Measurements from ENCODE around the gene SLX1A.
"Not testable (repeated sequence)": the region's sequence is repeated elsewhere in the genome, so short reads cannot be mapped to it uniquely, and the experiment has no call there.

The SLX1A gene

DNA sequence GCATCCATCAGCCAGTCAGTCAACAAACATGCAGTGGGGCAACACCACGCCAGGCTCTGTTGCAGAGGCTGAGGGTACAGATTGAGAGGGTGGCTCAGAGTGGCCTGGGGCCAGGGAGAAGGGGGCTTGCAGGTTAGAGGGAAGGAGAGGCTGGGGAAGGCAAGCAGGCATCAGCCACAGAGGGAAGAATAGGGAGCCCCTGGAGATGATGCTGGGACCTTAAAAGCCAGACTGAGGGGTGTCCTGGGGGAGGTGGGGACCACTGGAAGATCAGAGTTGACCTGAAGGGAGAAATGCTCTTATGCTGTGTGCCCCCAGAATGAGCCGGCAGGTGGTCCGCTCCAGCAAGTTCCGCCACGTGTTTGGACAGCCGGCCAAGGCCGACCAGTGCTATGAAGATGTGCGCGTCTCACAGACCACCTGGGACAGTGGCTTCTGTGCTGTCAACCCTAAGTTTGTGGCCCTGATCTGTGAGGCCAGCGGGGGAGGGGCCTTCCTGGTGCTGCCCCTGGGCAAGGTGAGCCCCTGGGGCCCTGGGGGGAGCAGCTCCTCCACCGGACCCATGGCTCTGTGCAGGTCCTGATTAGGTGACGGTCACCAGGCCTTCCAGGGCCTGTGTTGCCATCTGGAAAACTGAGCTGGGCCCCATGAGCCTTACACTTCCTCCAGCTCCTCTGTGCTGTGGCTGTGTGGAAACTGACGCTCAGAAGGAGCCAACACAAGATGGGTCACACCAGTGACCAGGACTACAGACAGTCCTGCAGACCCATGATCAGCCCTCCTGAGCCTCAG, 8.6 kb upstream of the SLX1A start:
- DNase-seq: no peak

DNA sequence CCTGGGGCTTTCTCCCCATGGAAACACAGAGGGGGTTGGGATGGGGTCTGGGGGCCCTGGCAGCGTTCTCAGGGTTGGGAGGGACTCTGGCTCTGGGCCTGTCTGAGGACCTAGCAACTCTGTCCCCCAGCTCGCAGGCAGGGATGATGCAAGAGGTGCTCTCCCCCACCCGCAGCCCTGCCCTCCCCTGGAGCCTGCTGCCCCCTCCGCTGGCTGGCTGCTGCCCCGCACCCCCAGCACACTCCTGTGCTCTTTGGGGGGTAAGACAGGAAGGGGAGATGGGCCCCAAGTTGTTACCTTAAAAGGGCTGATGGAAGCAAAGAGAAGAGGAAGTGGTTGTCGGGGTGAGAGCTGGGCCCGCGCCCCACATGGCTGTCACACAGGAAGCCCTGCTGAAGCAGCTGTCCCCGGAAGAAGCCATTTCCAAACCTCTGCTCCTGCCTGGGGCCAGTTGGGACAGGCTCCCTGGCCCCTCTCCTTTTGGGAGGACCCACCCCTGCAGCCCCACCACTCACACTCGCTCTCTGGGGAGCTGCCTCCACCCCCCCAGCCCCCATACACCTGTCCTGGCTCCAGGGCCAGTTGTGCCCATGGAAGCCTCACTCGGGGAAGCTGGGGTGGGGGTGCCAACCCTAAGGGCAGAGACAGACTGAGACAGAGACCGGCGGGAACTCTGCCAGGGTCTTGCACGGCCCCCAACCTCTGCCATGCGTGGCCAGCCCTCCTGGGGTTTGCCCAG, 7.8 kb upstream of the SLX1A start:
- no peak for DNase-seq

DNA sequence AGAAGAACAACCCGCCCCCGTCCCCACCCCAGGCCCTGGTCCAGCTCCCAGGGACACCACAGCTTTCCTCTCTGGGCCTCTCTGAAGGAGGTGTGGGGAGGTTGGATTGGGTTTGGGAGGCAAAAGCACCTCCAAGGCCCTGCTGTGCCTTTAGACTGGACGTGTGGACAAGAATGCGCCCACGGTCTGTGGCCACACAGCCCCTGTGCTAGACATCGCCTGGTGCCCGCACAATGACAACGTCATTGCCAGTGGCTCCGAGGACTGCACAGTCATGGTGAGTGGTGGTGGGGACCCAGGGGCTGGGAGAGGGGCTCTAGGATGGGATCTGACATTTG, 7.3 kb upstream of the SLX1A start:
- no peak for DNase-seq

GRCh38 chr16:30186782-30187555, 6.7 kb upstream of the SLX1A start:
- peak; percentile 18 for DNase-seq

DNA sequence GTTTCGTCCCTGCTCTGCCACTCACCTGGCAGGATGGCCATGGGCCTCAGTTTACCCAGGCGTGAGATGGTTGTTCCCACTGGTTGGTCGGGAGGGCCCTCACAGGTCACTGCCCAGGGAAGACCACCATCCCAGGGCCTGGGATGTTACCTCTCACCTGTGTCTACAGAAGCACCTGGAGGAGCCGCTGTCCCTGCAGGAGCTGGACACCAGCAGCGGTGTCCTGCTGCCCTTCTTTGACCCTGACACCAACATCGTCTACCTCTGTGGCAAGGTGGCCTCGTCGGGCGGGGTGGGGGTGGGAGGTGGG, 6.2 kb upstream of the SLX1A start:
- DNase-seq: no peak

DNA sequence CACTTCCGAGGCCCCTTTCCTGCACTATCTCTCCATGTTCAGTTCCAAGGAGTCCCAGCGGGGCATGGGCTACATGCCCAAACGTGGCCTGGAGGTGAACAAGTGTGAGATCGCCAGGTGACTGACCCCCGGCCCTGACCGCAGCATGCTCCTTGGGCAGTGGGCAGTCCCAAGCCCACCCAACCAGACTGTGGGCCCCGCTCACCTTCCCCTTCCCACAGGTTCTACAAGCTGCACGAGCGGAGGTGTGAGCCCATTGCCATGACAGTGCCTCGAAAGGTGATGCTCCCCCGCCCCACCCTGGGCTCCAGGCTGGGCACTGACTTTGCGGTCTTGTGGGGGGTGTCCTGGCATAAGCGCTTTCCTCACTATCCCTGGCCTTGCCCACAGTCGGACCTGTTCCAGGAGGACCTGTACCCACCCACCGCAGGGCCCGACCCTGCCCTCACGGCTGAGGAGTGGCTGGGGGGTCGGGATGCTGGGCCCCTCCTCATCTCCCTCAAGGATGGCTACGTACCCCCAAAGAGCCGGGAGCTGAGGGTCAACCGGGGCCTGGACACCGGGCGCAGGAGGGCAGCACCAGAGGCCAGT, 5.6 kb upstream of the SLX1A start:
- no peak for DNase-seq

GRCh38 chr16:30191158-30191557, 2.5 kb upstream of the SLX1A start:
- DNase-seq: not testable (repeated sequence)

- not testable (repeated sequence) for DNase-seq
Measured at GRCh38 chr16:30193098-30193497, 577 bp upstream of the SLX1A start.

DNA sequence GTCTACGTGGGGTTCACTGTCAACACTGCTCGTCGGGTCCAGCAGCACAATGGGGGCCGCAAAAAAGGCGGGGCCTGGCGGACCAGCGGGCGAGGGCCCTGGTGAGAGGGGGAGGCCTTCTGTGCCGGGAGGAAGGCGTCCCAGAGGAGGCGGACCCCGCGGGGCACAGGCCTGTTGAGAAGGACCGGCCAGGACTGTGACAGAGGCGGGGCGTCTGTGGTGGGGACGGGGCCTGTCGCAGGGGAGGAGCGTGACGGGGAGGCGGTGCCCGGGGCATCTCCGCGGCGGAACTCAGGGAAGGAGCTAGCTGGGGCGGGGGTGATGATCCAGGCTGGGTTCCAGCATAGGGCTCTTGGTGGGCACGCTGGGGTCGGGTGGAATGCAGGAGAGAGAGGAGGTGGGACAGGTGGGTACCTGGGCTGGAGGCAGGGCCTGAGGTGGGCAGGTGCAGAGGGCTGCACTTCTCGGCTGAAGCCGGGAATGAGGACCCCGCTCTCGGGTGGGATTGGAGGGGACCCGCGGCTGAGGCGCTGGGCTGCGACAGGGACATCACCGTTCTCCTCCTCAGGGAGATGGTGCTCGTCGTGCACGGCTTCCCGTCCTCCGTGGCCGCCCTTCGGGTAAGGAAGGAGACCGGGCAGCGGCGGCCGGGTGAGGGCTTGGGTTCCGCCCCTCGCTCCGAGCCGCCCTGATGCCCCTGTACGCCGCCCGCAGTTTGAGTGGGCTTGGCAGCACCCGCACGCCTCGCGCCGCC, 674 bp downstream of the SLX1A start:
- not testable (repeated sequence) for DNase-seq

DNA sequence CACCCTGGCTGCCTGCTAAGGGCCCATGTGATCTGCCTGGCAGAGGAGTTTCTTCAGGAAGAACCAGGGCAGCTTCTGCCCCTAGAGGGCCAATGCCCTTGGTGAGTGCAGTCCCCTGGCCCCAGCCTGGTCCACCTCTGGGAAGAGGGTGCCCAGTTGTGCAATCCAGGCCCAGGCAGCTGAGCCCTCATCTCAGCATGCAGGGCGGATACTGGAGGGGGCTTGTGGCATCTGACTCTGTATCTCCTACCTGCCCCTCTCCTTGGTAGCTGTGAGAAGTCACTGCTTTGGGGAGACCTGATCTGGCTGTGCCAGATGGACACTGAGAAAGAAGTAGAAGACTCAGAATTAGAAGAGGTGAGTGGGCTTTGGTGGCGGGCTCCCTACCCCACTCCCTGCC, 3.3 kb downstream of the SLX1A start:
- DNase-seq: not testable (repeated sequence)

GRCh38 chr16:30199049-30199448, 5.4 kb downstream of the SLX1A start, which contains the start of gene SULT1A3:
Gene SULT1A3 (plus strand): TSS chr16:30199255. CDS start chr16:30200729, 1,474 bp downstream.
- not testable (repeated sequence) for DNase-seq

DNA sequence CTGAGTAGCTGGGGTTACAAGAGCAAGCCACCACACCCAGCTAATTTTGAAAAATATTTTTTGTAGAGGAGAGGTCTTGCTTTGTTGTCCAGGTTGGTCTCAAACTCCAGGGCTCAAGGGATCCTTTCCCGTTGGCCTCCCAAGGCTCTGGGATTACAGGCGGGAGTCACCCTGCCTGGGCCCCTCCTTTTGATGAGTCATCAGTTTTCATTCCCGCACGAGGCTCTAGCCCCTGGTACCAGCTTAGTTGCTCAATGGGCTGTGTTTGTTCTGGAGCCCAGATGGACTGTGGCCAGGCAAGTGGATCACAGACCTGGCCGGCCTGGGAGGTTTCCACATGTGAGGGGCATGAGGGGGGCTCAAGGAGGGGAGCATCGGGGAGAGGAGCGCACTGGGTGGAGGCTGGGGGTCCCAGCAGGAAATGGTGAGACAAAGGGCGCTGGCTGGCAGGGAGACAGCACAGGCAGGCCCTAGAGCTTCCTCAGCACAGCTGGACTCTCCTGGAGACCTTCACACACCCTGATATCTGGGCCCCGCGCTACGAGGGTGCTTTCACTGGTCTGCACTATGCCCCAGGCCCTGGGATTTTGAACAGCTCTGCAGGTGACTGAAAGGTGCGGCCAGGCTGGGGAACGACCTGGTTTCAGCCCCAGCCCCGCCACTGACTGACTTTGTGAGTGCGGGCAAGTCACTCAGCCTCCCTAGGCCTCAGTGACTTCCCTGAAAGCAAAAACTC, 6.1 kb downstream of the SLX1A start:
- DNase-seq: not testable (repeated sequence)

DNA sequence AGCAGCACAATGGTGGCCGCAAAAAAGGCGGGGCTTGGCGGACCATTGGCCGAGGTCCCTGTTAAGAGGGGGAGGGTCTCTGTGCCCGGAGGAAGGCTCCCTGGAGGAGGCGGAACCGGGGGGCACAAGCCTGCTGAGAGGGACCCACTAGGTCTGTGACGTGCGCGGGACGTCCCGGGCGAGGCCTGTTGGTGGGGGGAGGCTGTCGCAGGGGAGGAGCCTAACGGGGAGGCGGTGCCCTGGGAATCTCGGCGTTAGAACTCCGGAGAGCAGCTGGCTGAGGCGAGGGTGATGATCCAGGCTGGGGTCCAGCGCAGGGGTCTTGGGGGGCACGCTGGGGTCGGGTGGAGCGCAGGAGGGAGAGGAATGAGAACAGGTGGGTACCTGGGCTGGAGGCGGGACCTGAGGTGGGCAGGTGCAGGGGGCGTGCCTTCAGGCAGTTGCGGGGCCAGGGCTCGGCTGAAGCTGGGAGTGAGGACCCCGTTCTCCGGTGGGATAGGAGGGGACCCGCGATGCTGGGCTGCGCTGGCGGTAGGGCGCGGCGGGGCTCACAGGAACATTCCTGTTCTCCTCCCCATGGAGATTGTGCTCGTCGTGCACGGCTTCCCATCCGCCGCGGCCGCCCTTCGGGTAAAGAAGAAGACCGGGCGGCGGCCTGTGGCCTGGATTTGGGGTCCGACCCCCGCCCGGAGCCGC, 12.0 kb downstream of the SLX1A start:
- DNase-seq: not testable (repeated sequence)

DNA sequence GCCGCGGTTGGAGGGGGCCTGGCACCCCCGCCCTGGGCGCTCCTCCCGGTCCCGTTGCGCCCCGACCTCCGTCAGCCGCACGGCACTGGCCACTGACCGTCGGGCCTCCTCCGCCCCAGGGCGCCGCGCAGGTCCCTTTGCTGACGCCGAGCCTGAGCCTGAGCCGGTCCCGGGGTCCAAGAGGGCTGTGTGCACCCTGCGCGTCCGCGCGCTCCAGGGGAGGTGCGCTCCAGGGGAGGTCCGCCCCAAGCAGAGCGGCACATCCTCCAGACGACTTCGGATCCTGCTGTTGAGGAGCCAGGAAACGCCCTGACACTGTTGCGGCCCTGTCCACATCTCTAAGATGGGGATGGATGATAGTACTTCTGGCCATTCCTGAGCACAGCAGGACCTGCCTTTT, 12.6 kb downstream of the SLX1A start:
- not testable (repeated sequence) for DNase-seq

- not testable (repeated sequence) for DNase-seq
Measured at GRCh38 chr16:30207063-30207704, 13.5 kb downstream of the SLX1A start.

GRCh38 chr16:30209032-30209431, 15.4 kb downstream of the SLX1A start:
- not testable (repeated sequence) for DNase-seq

GRCh38 chr16:30211414-30211813, 17.7 kb downstream of the SLX1A start:
- DNase-seq: not testable (repeated sequence)

- not testable (repeated sequence) for DNase-seq
Measured at GRCh38 chr16:30217082-30217481, 23.4 kb downstream of the SLX1A start.

Measured in fibroblast of skin of right quadriceps (primary cell).